Inflammatory macrophage treated with lipopolysaccharide for 1 hour (primary cell): ENCODE results near the gene EIF3A.
A peak's percentile ranks its signal among the peaks of the same experiment; 100 is the strongest.
"Not testable (repeated sequence)": the region's sequence is repeated elsewhere in the genome, so short reads cannot be mapped to it uniquely, and the experiment has no call there.

Experiments used
- DNase-seq, 2 donors: peaks; one replicate each; pipeline ENCODE4 v3.0.0-alpha.2; 2020 to 2022

EIF3A gene

DNA sequence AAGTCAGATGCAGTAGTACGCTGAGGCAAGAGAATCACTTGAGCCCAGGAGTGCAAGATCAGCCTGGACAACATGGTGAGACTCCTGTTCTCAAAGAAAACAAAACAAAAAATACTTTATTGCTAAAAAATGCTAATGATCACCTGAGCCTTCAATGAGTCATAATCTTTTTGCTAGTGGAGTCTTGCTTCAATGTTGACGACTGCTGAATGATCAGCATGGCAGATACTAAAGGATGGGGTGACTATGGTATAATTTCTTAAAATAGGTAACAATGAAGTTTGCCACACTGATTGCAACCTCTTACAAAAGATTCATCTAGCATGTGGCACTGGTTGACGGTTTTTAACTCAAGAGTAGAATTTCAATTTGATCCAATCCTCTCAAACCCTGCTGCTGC lies 28.8 kb downstream of the EIF3A start:
- no peak for DNase-seq

DNA sequence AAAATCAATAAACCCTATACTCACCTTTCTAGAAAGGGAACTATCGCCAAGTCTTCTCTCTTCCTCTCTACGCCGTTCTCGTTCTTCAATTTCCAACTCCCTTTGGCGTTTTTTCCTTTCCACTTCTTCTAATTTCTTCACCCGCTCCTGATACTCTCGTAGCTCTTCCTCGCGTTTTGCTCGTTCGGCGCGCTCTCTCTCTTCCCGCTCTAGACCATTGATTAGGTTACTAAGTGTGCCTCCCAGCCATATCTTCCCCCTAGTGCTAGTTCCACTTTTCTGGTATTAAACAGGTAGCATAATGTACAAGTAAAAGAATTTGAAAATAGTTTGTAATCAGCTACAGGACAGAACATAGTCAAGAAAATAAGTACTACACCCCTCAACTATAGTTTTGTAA lies 30.8 kb downstream of the EIF3A start:
- DNase-seq = no peak

GRCh38 chr10:119049361-119049760 lies 31.3 kb downstream of the EIF3A start:
- DNase-seq = no peak

DNA sequence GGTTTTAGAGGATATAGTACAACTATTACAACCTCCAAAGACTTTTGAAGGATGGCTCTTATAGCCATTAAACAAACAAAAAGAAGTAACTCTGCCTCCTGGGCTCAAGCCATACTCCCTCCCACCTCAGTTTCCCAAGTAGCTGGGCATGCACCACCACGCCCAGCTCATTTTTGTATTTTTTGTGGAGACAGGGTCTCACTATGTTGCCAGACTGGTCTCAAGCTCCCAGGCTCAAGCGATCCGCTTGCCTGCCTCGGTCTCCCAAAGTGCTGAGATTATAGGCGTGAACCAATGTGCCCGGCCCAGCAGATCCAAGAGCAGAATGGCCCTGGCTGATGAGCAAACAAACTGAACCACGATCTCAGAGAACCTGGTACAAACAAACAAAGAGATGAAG lies 35.1 kb downstream of the EIF3A start:
- DNase-seq = no peak

GRCh38 chr10:119042169-119042568 lies 38.4 kb downstream of the EIF3A start:
- no peak for DNase-seq

DNA sequence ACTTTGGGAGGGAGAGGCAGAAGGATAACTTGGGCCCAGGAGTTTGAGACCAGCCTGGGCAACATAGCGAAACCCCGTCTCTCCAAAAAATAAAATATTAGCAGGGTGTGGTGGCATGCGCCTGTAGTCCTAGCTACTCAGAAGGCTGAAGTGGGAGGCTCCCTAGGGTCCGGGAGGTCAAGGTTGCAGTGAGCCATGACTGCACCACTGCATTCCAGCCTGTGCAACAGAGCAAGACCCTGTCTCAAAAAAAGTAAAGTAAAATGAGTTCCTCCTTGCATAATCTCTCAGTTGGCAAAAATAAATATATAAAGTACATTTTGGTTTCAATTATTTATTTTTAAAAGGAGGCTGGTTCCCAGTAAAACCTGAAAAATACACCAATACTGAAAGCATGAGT lies 39.3 kb downstream of the EIF3A start:
- no peak for DNase-seq

GRCh38 chr10:119039161-119039560 lies 41.5 kb downstream of the EIF3A start:
- DNase-seq = no peak

GRCh38 chr10:119031496-119032059 lies 49.0 kb downstream of the EIF3A start:
- no peak for DNase-seq

GRCh38 chr10:119030421-119031250 lies 50.0 kb downstream of the EIF3A start:
- DNase-seq = peak; percentile 51 to 66

- DNase-seq = peak in 1 of 2 donors; percentile 19
Measured at GRCh38 chr10:119029613-119030420, 50.8 kb downstream of the EIF3A start, which contains the start of gene NANOS1. Gene NANOS1, plus strand, starts transcription at chr10:119029714. Its CDS starts 88 bp downstream, at chr10:119029802.

DNA sequence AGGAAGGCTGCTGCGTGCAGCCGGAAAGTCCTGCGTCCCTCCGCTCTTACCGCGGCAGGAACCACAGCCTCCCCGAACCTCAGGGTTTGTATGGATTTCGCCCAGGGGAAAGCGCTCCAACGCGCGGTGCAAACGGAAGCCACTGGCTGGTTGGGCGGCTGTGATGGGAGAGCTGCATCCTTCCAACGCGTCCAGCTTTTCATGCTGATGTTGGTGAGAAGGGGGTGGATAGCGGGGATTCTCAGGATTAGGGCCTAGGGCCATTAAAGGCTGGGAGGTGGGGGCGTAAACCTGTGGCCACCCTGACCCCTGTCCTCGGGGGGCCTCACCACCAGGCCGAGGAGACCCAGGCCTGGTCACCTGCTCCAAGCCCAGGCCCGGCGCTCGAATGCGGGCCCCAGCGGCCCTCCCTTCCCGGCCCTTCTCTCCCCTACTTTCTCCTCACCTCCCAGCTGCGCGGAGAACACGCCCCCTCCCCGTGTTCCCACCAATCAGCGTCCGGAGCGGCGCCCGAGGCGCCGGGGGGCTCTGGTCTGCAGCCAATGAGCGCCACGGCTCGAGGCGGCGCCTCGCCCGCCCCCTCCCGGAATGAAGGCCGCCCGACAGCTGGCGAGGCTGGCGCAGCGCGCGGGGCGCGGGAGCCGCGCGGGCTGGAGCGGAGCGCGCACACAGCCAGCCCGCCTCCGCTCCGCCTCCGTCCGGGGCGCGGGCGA lies 51.6 kb downstream of the EIF3A start:
- peak; percentile 74 to 79 for DNase-seq

GRCh38 chr10:119028445-119028899 lies 52.1 kb downstream of the EIF3A start:
- DNase-seq = not testable (repeated sequence)

DNA sequence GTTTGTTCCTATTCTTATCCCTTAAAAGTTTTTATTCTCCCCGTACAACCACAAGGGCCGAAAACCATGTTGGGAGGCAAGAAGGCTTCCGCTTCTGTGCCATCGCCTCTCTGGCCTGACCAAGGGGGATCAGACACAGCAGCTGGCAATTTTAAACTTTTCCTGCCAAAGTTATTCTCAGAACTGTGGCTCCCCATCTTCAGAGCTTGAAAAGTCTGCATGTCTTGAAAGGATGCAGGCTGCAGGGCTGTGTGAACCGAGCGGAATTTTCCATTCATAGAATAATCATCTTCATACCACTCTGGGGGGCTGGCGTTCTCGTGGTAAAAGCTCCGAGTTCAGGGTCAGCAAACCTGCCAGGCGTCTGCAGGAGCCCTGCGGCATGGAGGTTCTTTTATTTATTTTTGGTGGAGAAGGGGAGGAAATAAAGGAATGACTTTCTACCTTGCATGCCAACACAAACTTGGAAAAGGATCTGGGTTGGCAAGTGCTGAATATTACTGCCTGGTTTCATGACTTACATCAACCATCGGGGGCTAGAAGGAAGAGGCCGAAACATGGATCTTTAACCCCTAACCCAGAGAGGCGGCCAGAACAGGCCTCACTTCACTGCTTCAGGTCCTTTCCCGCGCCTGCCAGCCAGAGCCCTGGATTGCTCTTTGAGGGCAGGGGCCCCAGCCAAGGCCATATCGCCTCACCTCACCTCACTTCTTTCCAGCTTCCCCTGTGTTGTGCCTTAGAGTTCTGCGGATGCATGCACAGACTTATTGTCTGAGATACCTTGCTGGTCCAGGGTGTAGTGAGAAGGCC lies 54.1 kb downstream of the EIF3A start:
- no peak for DNase-seq

DNA sequence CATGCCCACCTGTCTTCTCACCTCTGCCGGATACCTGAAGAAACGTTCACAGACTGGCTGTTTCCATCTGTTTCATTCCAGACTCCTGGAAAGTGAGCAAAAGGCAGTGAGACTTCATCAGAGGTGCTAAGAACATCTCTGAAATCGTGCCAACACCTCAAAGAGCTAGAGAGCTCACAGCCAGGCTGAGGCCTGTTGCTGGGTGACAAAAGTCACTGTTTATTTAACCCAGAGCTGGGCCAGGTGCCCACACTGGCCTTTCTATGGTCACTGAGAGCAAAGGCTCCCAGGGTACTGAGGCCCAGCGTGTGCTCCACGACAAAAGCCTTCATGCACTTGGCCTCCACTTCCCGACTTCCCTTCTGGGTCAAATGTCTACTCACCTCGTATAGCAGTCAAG lies 54.8 kb downstream of the EIF3A start:
- no peak for DNase-seq

GRCh38 chr10:119025336-119025735 lies 55.3 kb downstream of the EIF3A start:
- no peak for DNase-seq

- DNase-seq = no peak
Measured at GRCh38 chr10:119024882-119025281, 55.7 kb downstream of the EIF3A start.

DNA sequence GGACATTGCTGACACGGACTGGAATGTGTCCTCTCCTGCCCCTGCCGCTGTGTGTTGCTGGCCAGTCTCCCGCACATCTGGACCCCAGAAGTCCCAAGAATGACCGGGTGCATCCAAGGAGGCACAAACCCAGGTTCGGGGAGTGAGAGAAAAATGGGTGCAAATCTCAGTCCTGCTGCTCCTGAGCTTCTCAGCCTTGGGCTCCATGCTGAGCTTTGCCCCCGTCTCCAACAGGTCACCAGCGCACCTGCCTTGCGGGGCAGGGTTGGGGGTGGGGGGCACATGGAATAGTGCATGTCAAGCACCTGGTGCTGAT lies 57.1 kb downstream of the EIF3A start:
- DNase-seq = no peak

DNA sequence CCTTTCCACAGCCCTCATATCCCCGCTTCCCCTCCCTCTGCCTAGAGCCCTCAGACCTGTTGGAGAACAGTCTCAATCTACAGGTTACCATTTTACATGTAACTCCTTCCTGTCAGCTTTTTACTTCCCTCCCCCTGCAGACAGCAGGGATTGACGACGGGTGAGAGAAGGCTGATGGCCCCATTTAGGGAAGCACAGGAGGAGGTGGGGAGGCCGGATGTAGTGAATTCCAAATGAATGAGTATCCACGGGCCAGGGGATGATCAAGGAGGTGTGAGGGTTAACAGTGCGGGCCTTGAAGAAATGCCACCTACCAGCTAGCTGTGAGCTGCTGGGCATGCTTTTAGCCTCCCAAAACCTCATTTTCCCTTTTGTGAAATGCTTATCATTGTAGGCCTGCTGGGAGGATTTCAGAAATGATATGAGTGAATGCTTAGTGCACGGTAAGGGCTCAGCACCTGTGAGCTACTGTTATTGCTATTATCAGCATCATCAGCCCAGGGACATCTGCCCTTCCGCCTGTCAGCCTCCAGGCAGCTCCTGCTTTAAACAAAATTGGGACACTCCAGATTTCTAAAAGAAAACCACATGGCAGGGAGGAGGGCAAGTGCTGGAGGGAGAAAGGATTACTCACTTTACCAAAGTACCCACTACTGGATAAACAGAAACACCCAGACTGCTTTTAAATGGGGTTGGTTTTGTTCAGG lies 57.6 kb downstream of the EIF3A start:
- DNase-seq = no peak

DNA sequence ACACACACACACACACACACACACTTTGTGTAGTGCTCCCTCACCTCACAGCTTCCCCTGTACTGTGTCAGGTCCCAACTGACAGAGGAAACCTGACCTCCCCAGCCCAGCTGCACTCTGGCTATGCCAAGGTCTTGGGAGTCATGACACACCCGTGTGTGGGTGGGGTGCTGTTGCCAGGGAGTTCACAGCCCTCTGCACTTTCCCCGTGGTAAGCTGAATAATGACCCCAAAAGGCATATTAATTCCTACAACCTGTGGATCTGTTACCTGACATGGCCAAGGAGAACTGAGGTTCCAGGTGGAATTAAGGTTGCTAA lies 60.0 kb downstream of the EIF3A start:
- peak; percentile 40 to 74 for DNase-seq

DNA sequence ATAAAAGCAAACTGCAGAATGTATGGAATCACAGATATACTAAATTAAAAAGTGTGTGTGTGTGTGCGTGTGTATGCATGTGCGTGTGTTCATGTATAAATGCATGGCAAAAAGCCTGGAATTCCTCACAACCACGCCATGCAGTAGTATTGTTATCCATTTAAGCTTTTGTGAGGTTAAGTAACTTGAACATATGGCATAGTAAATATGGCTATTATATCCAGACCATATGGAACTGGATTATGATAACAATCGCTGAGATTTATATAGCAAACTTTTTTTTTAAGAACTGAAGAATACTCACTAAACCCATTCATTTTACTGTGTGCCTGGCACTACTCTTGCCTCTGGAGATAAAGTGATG lies 73.4 kb downstream of the EIF3A start:
- no peak for DNase-seq

GRCh38 chr10:119006451-119007210 lies 74.0 kb downstream of the EIF3A start:
- no peak for DNase-seq
